Activated naive CD8-positive, alpha-beta T cell treated with anti-CD3 and anti-CD28 coated beads, Interleukin-2, amount 10 ng/mL, durations not matched to agents 7 days and 5 days (primary cell): ENCODE data around the gene FAM53B. TPM values are rescaled to one million over a fixed set of nuclear protein-coding genes. Genes with fewer than 3 reads are reported as not detected.

ENCODE experiments used
- ATAC-seq: fragments of 150-1000 bp; cut with Tn5 transposase; one replicate; pipeline ENCODE4 v1.10.0; 2021; ENCODE audit warnings: low read depth, moderate library complexity
- POLR2A ChIA-PET: fragments of 350-600 bp; sonication (Branson Sonifier 250); formaldehyde crosslinking; loops from one replicate; lab custom pipeline; 2021; ENCODE audit warnings: antibody characterized with exemption; lab: Charles Lee
- DNase-seq: peaks from one replicate; pipeline ENCODE4 v3.0.0; 2021
- H3K27ac Mint-ChIP-seq: one replicate; pipeline ENCODE4 v1.8.0; 2022; ENCODE audit warnings: mild to moderate bottlenecking, mixed read lengths
- H3K27me3 Mint-ChIP-seq: one replicate; pipeline ENCODE4 v1.8.0; 2022; ENCODE audit warnings: mild to moderate bottlenecking, moderate library complexity, mixed read lengths
- H3K36me3 Mint-ChIP-seq: one replicate; pipeline ENCODE4 v1.8.0; 2021; ENCODE audit warnings: mild to moderate bottlenecking, mixed read lengths
- H3K4me1 Mint-ChIP-seq: one replicate; pipeline ENCODE4 v1.8.0; 2021; ENCODE audit warnings: mixed read lengths
- H3K4me3 Mint-ChIP-seq: one replicate; pipeline ENCODE4 v1.8.0; 2022; ENCODE audit warnings: mild to moderate bottlenecking, moderate library complexity, mixed read lengths
- H3K9me3 Mint-ChIP-seq: one replicate; pipeline ENCODE4 v1.8.0; 2021; ENCODE audit warnings: mixed read lengths
- total RNA-seq, 2 experiments: library from RNA; stranded (reverse); gene quantifications; one replicate each; pipeline ENCODE4 v1.2.3, GENCODE V29; 2021

FAM53B gene
- total RNA-seq, 2 experiments from 2014 or later: 29.8 to 33.0 TPM

DNA sequence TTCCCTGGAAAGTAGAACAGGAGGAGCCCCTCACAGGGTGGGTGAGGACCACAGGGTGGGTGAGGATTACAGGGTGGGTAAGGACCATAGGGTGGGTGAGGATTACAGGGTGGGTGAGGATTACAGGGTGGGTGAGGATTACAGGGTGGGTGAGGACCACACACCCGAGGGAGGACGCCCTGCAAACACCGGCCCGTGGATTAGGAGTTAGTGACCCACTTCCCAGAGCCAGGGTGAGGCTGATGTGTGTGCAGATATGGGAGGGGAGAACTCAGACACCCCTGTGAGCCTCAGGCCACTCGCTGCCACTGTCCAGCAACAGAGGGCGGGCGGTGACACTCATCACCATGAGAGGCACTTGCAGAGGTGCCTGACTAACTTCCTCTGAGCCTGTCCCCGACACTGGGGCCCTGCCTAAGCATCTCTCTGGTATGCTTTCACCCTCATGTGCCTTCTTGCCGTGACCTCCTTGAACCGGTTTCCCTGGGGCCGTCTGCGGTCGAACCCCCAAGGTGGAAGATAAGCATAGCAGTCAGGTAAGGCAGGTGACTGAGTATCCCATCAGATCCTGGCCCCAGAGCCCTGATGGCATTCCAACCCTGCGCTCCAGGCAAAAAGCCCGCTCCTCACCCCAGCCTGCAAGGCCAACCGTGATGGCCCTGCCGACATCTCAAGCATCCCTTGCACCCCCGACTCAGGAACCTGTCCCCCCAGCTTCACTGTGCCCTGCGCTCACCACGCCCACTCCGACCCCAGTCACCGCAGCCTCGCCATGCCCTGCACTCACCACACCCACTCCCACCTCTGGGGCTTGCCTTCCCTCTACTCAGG is 74.1 kb downstream of the FAM53B start:
- H3K4me1 Mint-ChIP-seq: peaks cover 16% of the 10 kb centered on the region
- no peaks in the 10 kb centered on the region for H3K9me3 Mint-ChIP-seq
- no peaks in the 10 kb centered on the region for H3K27me3 Mint-ChIP-seq
- POLR2A ChIA-PET: interaction anchor here (1.6 kb wide), 1 partner anchor 19 kb away, joined by 5 read pairs; no protein-coding TSS in a partner anchor
- H3K36me3 Mint-ChIP-seq: peaks cover 10% of the 10 kb centered on the region
- DNase-seq (no peak), ATAC-seq (no peak)
- no peak overlapping the region for H3K4me3 Mint-ChIP-seq
- peak overlapping the region; percentile 67 for H3K27ac Mint-ChIP-seq

DNA sequence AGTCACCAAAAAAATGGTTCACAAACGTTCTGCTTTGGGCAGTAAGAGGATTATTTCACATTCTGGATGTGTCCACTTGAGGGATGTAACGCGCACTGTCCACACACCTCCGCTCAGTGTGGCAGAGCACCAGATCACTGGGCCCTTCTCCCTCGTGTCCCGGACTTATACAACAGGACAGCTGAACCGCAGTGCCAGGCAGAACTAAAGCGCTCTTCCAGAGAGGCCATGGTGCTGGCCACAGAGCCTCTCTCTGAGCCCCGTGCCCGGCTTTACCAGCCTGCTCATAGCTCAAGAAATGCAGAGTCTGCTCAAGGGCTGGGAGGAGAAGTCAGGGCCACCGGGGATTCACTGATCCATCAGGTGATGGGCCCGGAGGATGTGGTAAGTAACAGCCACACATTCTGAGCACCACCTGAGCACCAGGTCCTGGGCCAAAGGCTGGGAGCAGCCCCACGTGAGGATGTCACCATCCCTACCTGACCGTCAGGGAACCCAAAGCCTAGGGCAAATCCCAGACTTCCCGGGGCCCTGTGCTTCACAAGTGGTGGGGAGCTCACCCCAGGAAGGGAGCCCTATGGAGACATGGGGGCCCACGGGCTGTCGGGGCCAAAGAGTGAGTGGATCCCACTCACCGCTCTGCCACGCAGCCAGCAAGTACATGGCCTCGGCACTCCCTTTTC is 74.9 kb downstream of the FAM53B start:
- H3K9me3 Mint-ChIP-seq: no peaks in the 10 kb centered on the region
- H3K27ac Mint-ChIP-seq: no peak overlapping the region
- peaks cover 8% of the 10 kb centered on the region for H3K36me3 Mint-ChIP-seq
- H3K4me1 Mint-ChIP-seq: peaks cover 16% of the 10 kb centered on the region
- H3K4me3 Mint-ChIP-seq: no peak overlapping the region
- POLR2A ChIA-PET: no interaction called here
- ATAC-seq: no peak
- DNase-seq: no peak
- no peaks in the 10 kb centered on the region for H3K27me3 Mint-ChIP-seq

DNA sequence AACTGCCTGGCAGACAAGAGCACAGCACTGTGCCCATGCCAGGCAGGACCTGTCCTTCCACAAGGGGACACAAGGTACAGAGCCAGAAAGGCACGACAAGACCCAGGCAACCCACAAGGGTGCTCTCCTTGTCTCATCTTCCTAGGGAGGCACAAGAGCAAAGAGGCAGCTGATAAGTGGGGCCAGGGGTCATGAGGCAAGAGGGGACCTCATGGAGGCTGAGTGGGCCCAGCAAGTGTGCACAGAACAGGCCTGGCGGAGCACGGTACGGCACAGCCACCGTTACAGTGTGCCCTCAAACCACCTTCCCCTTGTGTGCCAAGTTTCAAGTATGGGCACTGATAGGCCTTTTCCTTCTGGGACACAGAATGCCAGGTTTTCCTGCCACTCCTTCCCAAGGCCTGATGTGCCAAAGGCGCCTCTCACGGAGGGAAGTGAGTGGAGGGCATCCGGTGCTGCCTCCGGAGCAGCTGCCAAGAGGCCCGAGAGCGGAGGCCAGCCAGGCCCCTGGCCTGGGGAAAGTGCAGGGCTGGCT is 75.6 kb downstream of the FAM53B start:
- H3K4me3 Mint-ChIP-seq: no peak overlapping the region
- H3K27ac Mint-ChIP-seq: no peak overlapping the region
- no peaks in the 10 kb centered on the region for H3K9me3 Mint-ChIP-seq
- H3K36me3 Mint-ChIP-seq: peaks cover 8% of the 10 kb centered on the region
- H3K27me3 Mint-ChIP-seq: no peaks in the 10 kb centered on the region
- peaks cover 16% of the 10 kb centered on the region for H3K4me1 Mint-ChIP-seq
- POLR2A ChIA-PET: no interaction called here
- DNase-seq (no peak), ATAC-seq (no peak)

GRCh38 chr10:124667425-124668345 is 76.5 kb downstream of the FAM53B start:
- Mint-ChIP-seq H3K9me3 (no peaks in the 10 kb centered on the region), H3K27me3 (no peaks in the 10 kb centered on the region), H3K4me1 (peaks cover 10% of the 10 kb centered on the region), H3K27ac (no peak overlapping the region), H3K4me3 (no peak overlapping the region), H3K36me3 (peaks cover 8% of the 10 kb centered on the region)
- DNase-seq (no peak), ATAC-seq (no peak)
- POLR2A ChIA-PET: no interaction called here

GRCh38 chr10:124666494-124666893 is 77.7 kb downstream of the FAM53B start:
- H3K27me3 Mint-ChIP-seq: no peaks in the 10 kb centered on the region
- no peak overlapping the region for H3K27ac Mint-ChIP-seq
- POLR2A ChIA-PET: no interaction called here
- no peak for ATAC-seq
- no peak for DNase-seq
- H3K4me1 Mint-ChIP-seq: peaks cover 5% of the 10 kb centered on the region
- H3K9me3 Mint-ChIP-seq: no peaks in the 10 kb centered on the region
- H3K36me3 Mint-ChIP-seq: peaks cover 8% of the 10 kb centered on the region
- H3K4me3 Mint-ChIP-seq: no peak overlapping the region

- peaks cover 6% of the 10 kb centered on the region for H3K36me3 Mint-ChIP-seq
- DNase-seq: no peak
- no peaks in the 10 kb centered on the region for H3K9me3 Mint-ChIP-seq
- peaks cover 3% of the 10 kb centered on the region for H3K4me1 Mint-ChIP-seq
- no peak overlapping the region for H3K27ac Mint-ChIP-seq
- no peak overlapping the region for H3K4me3 Mint-ChIP-seq
- POLR2A ChIA-PET: no interaction called here
- no peak for ATAC-seq
- H3K27me3 Mint-ChIP-seq: no peaks in the 10 kb centered on the region
Measured at GRCh38 chr10:124665980-124666379, 78.2 kb downstream of the FAM53B start.

DNA sequence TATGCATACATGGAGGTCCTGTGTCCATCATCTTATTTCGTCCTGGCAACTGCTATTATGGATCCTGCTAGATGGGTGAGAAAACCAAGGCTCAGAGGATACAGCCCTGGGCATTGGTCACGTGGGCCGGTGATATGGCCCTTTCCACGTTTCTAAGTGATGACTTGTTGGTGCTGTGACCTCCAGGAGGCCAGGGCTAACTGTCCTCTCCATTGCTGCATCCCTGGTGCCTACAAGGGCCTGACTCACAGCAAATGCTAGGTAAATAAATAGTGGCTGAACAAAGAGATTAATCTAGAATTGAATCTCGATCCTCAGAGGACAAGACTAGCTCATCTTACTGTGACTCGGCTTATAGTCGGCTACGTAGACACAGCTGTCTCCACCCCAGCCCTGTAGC is 78.6 kb downstream of the FAM53B start:
- Mint-ChIP-seq H3K4me1 (peaks cover under 1% of the 10 kb centered on the region), H3K4me3 (no peak overlapping the region), H3K36me3 (peaks cover 5% of the 10 kb centered on the region), H3K27ac (no peak overlapping the region), H3K27me3 (no peaks in the 10 kb centered on the region), H3K9me3 (no peaks in the 10 kb centered on the region)
- DNase-seq (no peak), ATAC-seq (no peak)
- POLR2A ChIA-PET: no interaction called here

- POLR2A ChIA-PET: no interaction called here
- DNase-seq (no peak), ATAC-seq (no peak)
- Mint-ChIP-seq H3K4me1 (peaks cover under 1% of the 10 kb centered on the region), H3K4me3 (no peak overlapping the region), H3K27ac (no peak overlapping the region), H3K27me3 (no peaks in the 10 kb centered on the region), H3K36me3 (peaks cover 3% of the 10 kb centered on the region), H3K9me3 (no peaks in the 10 kb centered on the region)
Measured at GRCh38 chr10:124665091-124665490, 79.1 kb downstream of the FAM53B start.

DNA sequence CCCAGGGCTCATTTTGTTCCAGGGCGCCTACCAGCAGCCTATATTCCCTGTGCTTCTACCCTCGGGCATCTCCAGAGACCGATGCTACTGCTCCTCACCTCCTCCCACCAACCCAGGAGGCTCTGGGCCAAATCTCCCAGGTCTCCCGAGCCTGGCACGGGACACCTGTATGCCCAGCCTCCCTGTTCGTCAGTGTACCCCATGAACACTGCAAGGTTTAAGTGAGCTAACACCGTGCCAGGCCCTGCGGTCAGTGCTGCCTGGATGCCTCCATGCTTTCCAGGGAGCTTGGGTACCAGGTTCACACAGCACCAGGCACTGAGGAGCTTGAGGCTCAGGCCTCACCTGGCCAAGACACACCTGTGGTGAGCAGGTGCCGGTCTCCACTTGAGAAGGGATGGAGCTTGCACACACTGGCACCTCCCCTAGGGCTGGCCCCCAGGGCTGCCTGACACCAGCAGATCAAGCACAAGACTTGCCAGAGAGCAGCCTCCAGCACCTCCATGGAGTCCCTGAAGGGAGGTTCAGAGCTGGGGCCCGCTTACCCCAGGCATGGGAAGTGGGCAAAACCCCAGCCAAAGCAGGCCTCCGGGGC is 80.3 kb downstream of the FAM53B start:
- Mint-ChIP-seq H3K4me1 (peaks cover 4% of the 10 kb centered on the region), H3K9me3 (no peaks in the 10 kb centered on the region), H3K27me3 (no peaks in the 10 kb centered on the region), H3K4me3 (no peak overlapping the region), H3K36me3 (peaks cover 3% of the 10 kb centered on the region), H3K27ac (no peak overlapping the region)
- ATAC-seq (no peak), DNase-seq (no peak)
- POLR2A ChIA-PET: interaction anchor here (0.6 to 0.9 kb wide), 2 partner anchors 9 to 59 kb away, joined by 3 read pairs; no protein-coding TSS in a partner anchor

DNA sequence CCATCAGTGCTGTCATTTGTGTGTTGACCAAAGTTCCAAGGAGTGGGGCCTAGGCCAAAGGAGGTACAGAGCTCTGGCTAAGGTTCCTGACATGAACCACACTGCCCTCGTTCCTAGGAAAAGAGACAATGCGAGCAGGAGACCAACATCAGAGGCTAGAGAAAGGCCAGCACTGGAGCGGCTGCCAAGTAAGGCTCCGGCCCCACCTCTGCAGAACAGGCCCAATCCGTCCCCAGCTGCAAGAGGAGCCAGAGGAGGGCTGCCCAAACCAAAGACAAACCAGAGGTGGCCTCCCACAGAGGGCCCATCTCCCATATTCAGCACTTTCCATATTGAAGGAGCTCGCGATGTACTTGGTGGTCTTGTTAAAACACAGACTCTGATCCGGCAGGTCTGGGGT is 81.0 kb downstream of the FAM53B start:
- POLR2A ChIA-PET: interaction anchor here (0.6 to 0.9 kb wide), 2 partner anchors 9 to 60 kb away, joined by 3 read pairs; no protein-coding TSS in a partner anchor
- DNase-seq: no peak
- Mint-ChIP-seq H3K4me3 (no peak overlapping the region), H3K36me3 (peaks cover 3% of the 10 kb centered on the region), H3K27me3 (no peaks in the 10 kb centered on the region), H3K9me3 (no peaks in the 10 kb centered on the region), H3K4me1 (peaks cover 6% of the 10 kb centered on the region), H3K27ac (no peak overlapping the region)
- ATAC-seq: no peak

- Mint-ChIP-seq H3K27ac (no peak overlapping the region), H3K4me1 (peaks cover 12% of the 10 kb centered on the region), H3K27me3 (no peaks in the 10 kb centered on the region), H3K36me3 (peaks cover 3% of the 10 kb centered on the region), H3K4me3 (no peak overlapping the region), H3K9me3 (no peaks in the 10 kb centered on the region)
- DNase-seq (no peak), ATAC-seq (no peak)
- POLR2A ChIA-PET: no interaction called here
Measured at GRCh38 chr10:124661660-124662180, 82.5 kb downstream of the FAM53B start.

- H3K27ac Mint-ChIP-seq: no peak overlapping the region
- no peaks in the 10 kb centered on the region for H3K27me3 Mint-ChIP-seq
- no peak for ATAC-seq
- H3K4me3 Mint-ChIP-seq: no peak overlapping the region
- H3K9me3 Mint-ChIP-seq: no peaks in the 10 kb centered on the region
- H3K4me1 Mint-ChIP-seq: peaks cover 12% of the 10 kb centered on the region
- peaks cover 3% of the 10 kb centered on the region for H3K36me3 Mint-ChIP-seq
- DNase-seq: no peak
- POLR2A ChIA-PET: no interaction called here
Measured at GRCh38 chr10:124660404-124661125, 83.6 kb downstream of the FAM53B start.
